Retinal pigment epithelial cell (primary cell): ENCODE data around the gene EGLN2.
"Not testable (repeated sequence)": the region's sequence is repeated elsewhere in the genome, so short reads cannot be mapped to it uniquely, and the experiment has no call there.

Experiments
- DNase-seq: peaks from one replicate; pipeline ENCODE4 v3.0.0-alpha.2; 2010; ENCODE audit warnings: low read depth
- H3K4me3 ChIP-seq: 2 replicates; pipeline ENCODE4 v1.5.1; 2011; ENCODE audit warnings: mild to moderate bottlenecking, low read length, control low read depth, moderate library complexity
- TF ChIP-seq, protein P1 (sequence below): conservative IDR thresholded peaks from 2 replicates; pipeline ENCODE4 v1.5.1; 2011; ENCODE audit warnings: low read depth, low read length, control low read depth, inconsistent platforms

The EGLN2 gene

GRCh38 chr19:40755791-40756190, 43.2 kb upstream of the EGLN2 start:
- TF ChIP-seq, protein P1, sequence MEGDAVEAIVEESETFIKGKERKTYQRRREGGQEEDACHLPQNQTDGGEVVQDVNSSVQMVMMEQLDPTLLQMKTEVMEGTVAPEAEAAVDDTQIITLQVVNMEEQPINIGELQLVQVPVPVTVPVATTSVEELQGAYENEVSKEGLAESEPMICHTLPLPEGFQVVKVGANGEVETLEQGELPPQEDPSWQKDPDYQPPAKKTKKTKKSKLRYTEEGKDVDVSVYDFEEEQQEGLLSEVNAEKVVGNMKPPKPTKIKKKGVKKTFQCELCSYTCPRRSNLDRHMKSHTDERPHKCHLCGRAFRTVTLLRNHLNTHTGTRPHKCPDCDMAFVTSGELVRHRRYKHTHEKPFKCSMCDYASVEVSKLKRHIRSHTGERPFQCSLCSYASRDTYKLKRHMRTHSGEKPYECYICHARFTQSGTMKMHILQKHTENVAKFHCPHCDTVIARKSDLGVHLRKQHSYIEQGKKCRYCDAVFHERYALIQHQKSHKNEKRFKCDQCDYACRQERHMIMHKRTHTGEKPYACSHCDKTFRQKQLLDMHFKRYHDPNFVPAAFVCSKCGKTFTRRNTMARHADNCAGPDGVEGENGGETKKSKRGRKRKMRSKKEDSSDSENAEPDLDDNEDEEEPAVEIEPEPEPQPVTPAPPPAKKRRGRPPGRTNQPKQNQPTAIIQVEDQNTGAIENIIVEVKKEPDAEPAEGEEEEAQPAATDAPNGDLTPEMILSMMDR = no peak
- DNase-seq = no peak
- no peak overlapping the region for H3K4me3 ChIP-seq

DNA sequence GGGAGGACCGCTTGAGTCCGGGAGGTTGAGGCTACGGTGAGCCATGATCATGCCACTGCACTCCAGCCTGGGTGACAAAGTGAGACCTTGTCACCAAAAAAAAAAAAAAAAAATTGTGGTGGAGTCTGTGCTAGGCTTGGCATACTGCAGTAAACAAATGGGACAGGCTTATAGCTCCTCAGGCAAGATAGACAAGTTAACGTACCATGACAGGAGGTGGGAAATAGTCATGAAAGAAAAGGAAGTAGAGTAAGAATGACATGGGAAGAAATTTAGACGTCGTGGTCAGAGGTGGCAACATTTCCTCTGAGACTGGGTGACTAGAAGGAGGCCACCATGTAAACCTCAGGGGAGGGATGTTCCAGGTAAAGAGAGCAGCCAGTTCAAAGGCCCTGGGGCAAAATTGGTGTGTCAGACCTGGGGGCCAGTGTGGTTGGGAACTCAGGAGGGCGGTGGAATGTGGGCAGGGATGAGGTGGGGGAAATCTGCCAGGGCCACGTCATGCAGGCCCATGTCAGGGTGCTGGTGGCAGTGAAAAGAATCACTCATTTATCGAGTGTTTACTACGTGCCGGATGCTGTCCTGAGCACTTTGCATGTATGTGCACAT, 42.4 kb upstream of the EGLN2 start:
- TF ChIP-seq, protein P1 = no peak
- H3K4me3 ChIP-seq = no peak overlapping the region
- no peak for DNase-seq

DNA sequence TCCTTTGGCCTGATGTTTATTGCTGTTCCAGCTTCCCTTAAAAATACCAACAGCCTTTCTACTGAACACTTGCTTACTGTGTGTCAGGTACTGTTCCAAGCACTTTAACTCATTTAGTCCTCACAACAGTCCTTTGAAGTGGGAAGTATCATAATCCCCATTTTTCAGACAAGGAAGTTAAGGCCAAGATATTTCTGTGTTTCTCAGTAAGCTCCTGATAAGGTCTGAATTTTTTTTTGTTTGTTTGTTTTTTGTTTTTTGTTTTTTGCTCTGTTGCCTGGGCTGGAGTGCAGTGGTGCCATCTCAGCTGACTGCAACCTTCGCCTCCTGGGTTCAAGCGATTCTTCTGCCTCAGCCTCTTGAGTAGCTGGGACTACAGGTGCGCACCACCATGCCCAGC, 40.5 kb upstream of the EGLN2 start:
- H3K4me3 ChIP-seq = no peak overlapping the region
- TF ChIP-seq, protein P1 = no peak
- no peak for DNase-seq

DNA sequence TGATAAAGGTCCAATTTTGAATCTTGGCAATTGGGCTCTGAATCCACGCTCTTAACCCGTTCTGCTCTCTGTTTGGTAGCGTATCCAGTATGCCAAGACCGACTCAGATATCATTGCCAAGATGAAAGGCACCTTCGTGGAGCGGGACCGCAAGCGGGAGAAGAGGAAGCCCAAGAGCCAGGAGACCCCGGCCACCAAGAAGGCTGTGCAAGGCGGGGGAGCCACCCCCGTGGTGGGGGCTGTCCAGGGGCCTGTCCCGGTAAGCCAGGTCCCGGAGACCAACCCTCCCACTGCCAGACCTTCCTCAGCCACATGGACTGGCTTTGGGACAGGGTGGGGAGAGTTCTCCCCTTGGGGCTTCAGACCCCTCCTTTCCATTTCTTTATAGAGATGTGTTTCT, 39.6 kb upstream of the EGLN2 start:
- H3K4me3 ChIP-seq = no peak overlapping the region
- DNase-seq = no peak
- TF ChIP-seq, protein P1 = no peak

DNA sequence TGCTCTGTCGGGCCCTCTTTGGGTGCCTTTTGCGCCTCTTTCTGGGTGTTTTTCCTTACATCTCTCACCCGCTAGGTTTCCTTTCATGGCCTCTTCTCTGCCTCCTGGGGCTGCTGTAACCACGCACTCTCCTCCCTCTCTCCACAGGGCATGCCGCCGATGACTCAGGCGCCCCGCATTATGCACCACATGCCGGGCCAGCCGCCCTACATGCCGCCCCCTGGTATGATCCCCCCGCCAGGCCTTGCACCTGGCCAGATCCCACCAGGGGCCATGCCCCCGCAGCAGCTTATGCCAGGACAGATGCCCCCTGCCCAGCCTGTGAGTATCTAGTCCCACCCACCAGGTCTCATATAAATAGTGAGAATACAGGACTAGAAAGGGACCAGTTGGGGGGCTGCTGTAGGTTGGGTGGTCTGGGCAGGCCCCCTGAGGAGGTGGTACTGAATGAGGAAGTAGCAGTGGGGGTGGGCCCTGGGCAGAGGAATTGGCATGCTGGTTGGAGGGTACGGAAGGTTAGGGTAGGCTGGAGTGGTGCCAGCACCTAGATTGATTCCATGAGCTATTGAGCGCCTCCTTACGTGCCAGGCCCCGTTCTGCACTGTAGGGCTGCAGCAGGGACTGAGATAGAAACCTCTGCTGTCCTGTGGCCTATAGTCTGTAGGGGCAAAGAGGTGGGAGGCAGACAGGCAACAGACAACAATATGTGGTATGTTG, 36.1 kb upstream of the EGLN2 start:
- TF ChIP-seq, protein P1 = no peak
- no peak for DNase-seq
- no peak overlapping the region for H3K4me3 ChIP-seq

DNA sequence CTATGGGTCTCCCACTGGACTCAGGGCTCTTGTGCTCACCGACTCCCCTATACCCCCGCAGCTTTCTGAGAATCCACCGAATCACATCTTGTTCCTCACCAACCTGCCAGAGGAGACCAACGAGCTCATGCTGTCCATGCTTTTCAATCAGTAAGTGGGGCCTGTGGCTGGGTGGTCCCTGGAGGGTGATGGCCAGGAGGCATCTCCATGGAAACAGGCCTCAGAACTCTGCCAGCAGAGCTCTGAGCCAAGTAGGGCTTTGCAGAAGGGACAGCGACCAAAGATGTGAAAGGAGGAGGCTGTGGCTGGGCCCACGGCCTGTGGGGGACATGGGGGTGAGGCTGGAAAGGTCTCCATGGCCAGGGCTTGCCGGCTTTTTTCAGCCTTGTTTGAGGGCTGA, 35.5 kb upstream of the EGLN2 start:
- no peak for DNase-seq
- TF ChIP-seq, protein P1 = no peak
- no peak overlapping the region for H3K4me3 ChIP-seq

GRCh38 chr19:40763963-40764362, 35.0 kb upstream of the EGLN2 start:
- no peak for DNase-seq
- TF ChIP-seq, protein P1 = no peak
- H3K4me3 ChIP-seq = no peak overlapping the region

GRCh38 chr19:40766385-40766784, 32.6 kb upstream of the EGLN2 start:
- H3K4me3 ChIP-seq, DNase-seq: not testable (repeated sequence)
